NCI-H345 treated with DMSO at 0.1 percent for 48 hours (cell line): ENCODE measurements around the gene SMAD4.
"Not testable (repeated sequence)": the region's sequence is repeated elsewhere in the genome, so short reads cannot be mapped to it uniquely, and the experiment has no call there.

Source experiments
- DNase-seq: peaks from one replicate; lab custom pipeline; 2025; ENCODE audit not compliant: unreplicated experiment; lab: John Stamatoyannopoulos, UW

Gene SMAD4

GRCh38 chr18:51069885-51070284 is 39.9 kb downstream of the SMAD4 start:
- no peak for DNase-seq

- DNase-seq: no peak
Measured at GRCh38 chr18:51070545-51070944, 40.5 kb downstream of the SMAD4 start.

- DNase-seq: no peak
Measured at GRCh38 chr18:51072586-51073313, 42.7 kb downstream of the SMAD4 start.

GRCh38 chr18:51074605-51075004 is 44.6 kb downstream of the SMAD4 start:
- no peak for DNase-seq

- DNase-seq: no peak
Measured at GRCh38 chr18:51076503-51076902, 46.5 kb downstream of the SMAD4 start.

GRCh38 chr18:51077217-51077616 is 47.2 kb downstream of the SMAD4 start:
- no peak for DNase-seq

GRCh38 chr18:51078026-51078425 is 48.0 kb downstream of the SMAD4 start:
- no peak for DNase-seq

GRCh38 chr18:51082571-51083267 is 52.7 kb downstream of the SMAD4 start:
- DNase-seq: no peak

GRCh38 chr18:51083398-51083797 is 53.4 kb downstream of the SMAD4 start:
- DNase-seq: no peak

GRCh38 chr18:51088410-51088809 is 58.4 kb downstream of the SMAD4 start:
- DNase-seq: no peak

- no peak for DNase-seq
Measured at GRCh38 chr18:51089691-51090090, 59.7 kb downstream of the SMAD4 start.

GRCh38 chr18:51091270-51091669 is 61.3 kb downstream of the SMAD4 start:
- no peak for DNase-seq

- DNase-seq: no peak
Measured at GRCh38 chr18:51092117-51092516, 62.1 kb downstream of the SMAD4 start.

- not testable (repeated sequence) for DNase-seq
Measured at GRCh38 chr18:51092967-51093366, 63.0 kb downstream of the SMAD4 start.

GRCh38 chr18:51097021-51097822 is 67.2 kb downstream of the SMAD4 start:
- DNase-seq: no peak

- DNase-seq: no peak
Measured at GRCh38 chr18:51098082-51098481, 68.1 kb downstream of the SMAD4 start.

- DNase-seq: no peak
Measured at GRCh38 chr18:51098513-51098912, 68.5 kb downstream of the SMAD4 start.

- DNase-seq: no peak
Measured at GRCh38 chr18:51100385-51101120, 70.5 kb downstream of the SMAD4 start.

GRCh38 chr18:51107082-51107481 is 77.1 kb downstream of the SMAD4 start:
- no peak for DNase-seq

- no peak for DNase-seq
Measured at GRCh38 chr18:51107598-51108305, 77.7 kb downstream of the SMAD4 start.
